GM04504 (cell line): ENCODE results near the gene UBE4A.

Experiments used
- DNase-seq: peaks from one replicate; pipeline ENCODE4 v3.0.0-alpha.2; 2012; ENCODE audit warnings: low read depth

UBE4A gene

GRCh38 chr11:118437208-118438125 is 78.1 kb downstream of the UBE4A start:
- DNase-seq = no peak

- peak; percentile 50 for DNase-seq
These were observed 79.0 kb downstream of the UBE4A start for GRCh38 chr11:118438314-118438931.

GRCh38 chr11:118439646-118440045 is 80.2 kb downstream of the UBE4A start:
- DNase-seq = no peak

- DNase-seq = no peak
These were observed 82.4 kb downstream of the UBE4A start for GRCh38 chr11:118441770-118442275.

- no peak for DNase-seq
These were observed 82.9 kb downstream of the UBE4A start for GRCh38 chr11:118442301-118442700.

GRCh38 chr11:118442908-118443589 is 83.6 kb downstream of the UBE4A start:
- DNase-seq = no peak

- DNase-seq = no peak
These were observed 84.3 kb downstream of the UBE4A start for GRCh38 chr11:118443590-118444218.

- no peak for DNase-seq
These were observed 88.0 kb downstream of the UBE4A start for GRCh38 chr11:118447423-118447822.

- no peak for DNase-seq
These were observed 88.9 kb downstream of the UBE4A start for GRCh38 chr11:118448294-118448693.
